Measurements from ENCODE around the gene BOK.

DNA sequence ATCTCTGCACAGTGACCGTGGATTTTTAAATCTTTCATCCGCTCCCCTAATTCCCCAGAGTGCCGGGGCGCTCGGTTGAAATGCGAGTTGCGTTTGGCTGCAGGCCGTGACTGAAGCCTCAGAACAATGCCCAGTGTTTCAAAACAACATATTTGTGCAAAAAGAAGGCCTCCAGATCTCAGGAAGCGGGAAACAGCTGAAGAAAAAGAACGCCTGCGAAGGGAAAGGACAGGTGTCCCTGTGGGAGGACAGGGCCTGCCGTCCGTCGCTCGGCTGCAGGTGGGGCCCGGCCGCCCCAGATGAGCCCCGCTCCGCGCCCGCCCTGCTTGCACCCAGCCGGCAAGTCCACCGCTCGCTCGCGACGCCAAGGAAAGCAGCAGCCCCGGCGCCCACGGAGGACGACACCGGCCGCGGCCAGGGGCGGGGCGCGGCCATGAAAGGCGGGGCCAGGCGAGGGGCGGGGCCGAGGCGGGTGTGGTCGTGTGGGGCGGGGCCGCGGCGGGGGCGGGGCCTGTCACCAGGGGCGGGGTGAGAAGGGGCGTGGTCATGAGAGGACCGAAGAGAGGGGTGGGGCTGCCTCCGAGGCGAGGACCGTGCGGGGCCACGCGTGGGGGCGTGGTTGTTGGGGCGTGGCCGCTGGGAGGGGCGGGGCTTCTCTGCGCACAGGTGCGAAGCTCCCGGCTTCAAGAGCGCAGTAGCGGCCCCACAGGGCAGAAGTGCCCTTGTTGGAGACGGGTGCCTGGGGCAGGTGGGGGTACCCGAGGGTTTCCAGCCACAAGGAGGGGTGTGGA is 17.6 kb upstream of the BOK start:
- TF ChIP-seq EP300 (IDR thresholded peaks at IDR 0.05) = no peak
- TF ChIP-seq, protein P1, sequence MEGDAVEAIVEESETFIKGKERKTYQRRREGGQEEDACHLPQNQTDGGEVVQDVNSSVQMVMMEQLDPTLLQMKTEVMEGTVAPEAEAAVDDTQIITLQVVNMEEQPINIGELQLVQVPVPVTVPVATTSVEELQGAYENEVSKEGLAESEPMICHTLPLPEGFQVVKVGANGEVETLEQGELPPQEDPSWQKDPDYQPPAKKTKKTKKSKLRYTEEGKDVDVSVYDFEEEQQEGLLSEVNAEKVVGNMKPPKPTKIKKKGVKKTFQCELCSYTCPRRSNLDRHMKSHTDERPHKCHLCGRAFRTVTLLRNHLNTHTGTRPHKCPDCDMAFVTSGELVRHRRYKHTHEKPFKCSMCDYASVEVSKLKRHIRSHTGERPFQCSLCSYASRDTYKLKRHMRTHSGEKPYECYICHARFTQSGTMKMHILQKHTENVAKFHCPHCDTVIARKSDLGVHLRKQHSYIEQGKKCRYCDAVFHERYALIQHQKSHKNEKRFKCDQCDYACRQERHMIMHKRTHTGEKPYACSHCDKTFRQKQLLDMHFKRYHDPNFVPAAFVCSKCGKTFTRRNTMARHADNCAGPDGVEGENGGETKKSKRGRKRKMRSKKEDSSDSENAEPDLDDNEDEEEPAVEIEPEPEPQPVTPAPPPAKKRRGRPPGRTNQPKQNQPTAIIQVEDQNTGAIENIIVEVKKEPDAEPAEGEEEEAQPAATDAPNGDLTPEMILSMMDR (IDR thresholded peaks at IDR 0.05) = no peak

Data from tibial nerve (tissue), 4 donors.